ENCODE measurements around the gene ZNF445.
"Not testable (repeated sequence)": the region's sequence is repeated elsewhere in the genome, so short reads cannot be mapped to it uniquely, and the experiment has no call there.

The ZNF445 gene

GRCh38 chr3:44477312-44478030 is at the start of gene ZNF445:
TSS of gene ZNF445 (minus strand) at chr3:44477670. CDS start at chr3:44455549, 22,121 bp downstream.
- peak; percentile 82 for DNase-seq

GRCh38 chr3:44525060-44525459 is 47.6 kb upstream of the ZNF445 start:
- no peak for DNase-seq

- DNase-seq: no peak
Observed at GRCh38 chr3:44522494-44522933, 45.0 kb upstream of the ZNF445 start.

- DNase-seq: no peak
Observed at GRCh38 chr3:44521721-44522120, 44.3 kb upstream of the ZNF445 start.

GRCh38 chr3:44518782-44519156 is 41.3 kb upstream of the ZNF445 start:
- DNase-seq: no peak

- no peak for DNase-seq
Observed at GRCh38 chr3:44516230-44516629, 38.8 kb upstream of the ZNF445 start.

- DNase-seq: no peak
Observed at GRCh38 chr3:44513513-44513912, 36.0 kb upstream of the ZNF445 start.

- DNase-seq: no peak
Observed at GRCh38 chr3:44511238-44511566, 33.7 kb upstream of the ZNF445 start.

- no peak for DNase-seq
Observed at GRCh38 chr3:44510000-44510368, 32.5 kb upstream of the ZNF445 start.

GRCh38 chr3:44509393-44509921 is 32.0 kb upstream of the ZNF445 start:
- peak in 1 of 2 donors; percentile 3 for DNase-seq

GRCh38 chr3:44506961-44507360 is 29.5 kb upstream of the ZNF445 start:
- no peak for DNase-seq

GRCh38 chr3:44506556-44506955 is 29.1 kb upstream of the ZNF445 start:
- DNase-seq: no peak

GRCh38 chr3:44504566-44504965 is 27.1 kb upstream of the ZNF445 start:
- no peak for DNase-seq

GRCh38 chr3:44503178-44503577 is 25.7 kb upstream of the ZNF445 start:
- DNase-seq: not testable (repeated sequence)

GRCh38 chr3:44501971-44502370 is 24.5 kb upstream of the ZNF445 start:
- no peak for DNase-seq

GRCh38 chr3:44499899-44500168 is 22.4 kb upstream of the ZNF445 start:
- DNase-seq: not testable (repeated sequence)

- DNase-seq: no peak
Observed at GRCh38 chr3:44499149-44499898, 21.9 kb upstream of the ZNF445 start.

- no peak for DNase-seq
Observed at GRCh38 chr3:44495636-44496415, 18.4 kb upstream of the ZNF445 start.

GRCh38 chr3:44492496-44492895 is 15.0 kb upstream of the ZNF445 start:
- no peak for DNase-seq

- no peak for DNase-seq
Observed at GRCh38 chr3:44482721-44483120, 5.3 kb upstream of the ZNF445 start.

- DNase-seq: no peak
Observed at GRCh38 chr3:44478606-44479094, 1.2 kb upstream of the ZNF445 start.

- DNase-seq: no peak
Observed at GRCh38 chr3:44478055-44478468, 592 bp upstream of the ZNF445 start.

- DNase-seq: no peak
Observed at GRCh38 chr3:44476963-44477311, 533 bp downstream of the ZNF445 start.

GRCh38 chr3:44476181-44476611 is 1.3 kb downstream of the ZNF445 start:
- peak in 1 of 2 donors; percentile 14 for DNase-seq

All from CD4-positive, alpha-beta T cell treated with Interleukin-4 for 1 hour (primary cell).